Measurements from ENCODE around the gene ZNF791. TPM values are rescaled to one million over a fixed set of nuclear protein-coding genes. Genes with fewer than 3 reads are reported as not detected.

Gene ZNF791
- total RNA-seq, 1 experiment from 2014 or later = 21.4 TPM

DNA sequence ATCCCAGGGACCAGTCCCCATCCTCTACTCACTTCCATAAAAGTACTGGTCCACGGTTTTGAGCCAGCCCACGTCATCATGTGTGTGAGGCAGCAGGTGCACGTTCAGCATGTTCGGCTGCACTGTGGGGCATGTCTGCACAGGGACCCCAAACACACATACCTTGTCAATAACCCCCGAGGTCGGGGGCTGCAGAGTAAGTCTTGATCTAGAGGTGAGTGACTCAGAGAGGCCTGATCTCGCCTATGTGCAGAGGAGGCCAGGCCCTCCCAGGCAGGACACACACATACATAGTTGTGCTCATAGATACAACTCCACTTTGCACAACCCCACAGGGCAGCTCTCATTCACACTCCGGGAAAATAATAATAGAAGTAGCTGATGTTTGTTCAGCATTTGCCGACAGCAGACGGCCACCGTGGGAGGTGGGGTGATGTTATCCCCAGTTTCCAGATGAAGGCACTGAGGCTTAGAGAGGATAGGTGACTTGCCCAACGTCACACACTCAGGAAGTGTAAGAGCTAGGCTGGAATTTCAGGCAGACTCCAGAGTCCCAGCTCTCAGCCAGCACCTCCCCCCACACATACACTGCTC lies 55.0 kb downstream of the ZNF791 start:
- DNase-seq = peak; percentile 60
- Histone ChIP-seq H4K20me1 (ENCODE audit: insufficient read depth, low read depth, low read length) (no peaks in the 10 kb centered on the region), H3K79me2 (ENCODE audit: low read length) (peaks cover 71% of the 10 kb centered on the region), H3K27ac (ENCODE audit: low read length) (peak overlapping the region; percentile 78), H3K9me3 (ENCODE audit: low read length) (no peaks in the 10 kb centered on the region), H3K9me2 (replicated peaks; ENCODE audit: insufficient read depth, low read length) (no peaks in the 10 kb centered on the region), H3K27me3 (ENCODE audit: low read length) (no peaks in the 10 kb centered on the region), H3K4me3 (ENCODE audit: low read length) (peak overlapping the region; percentile 94), H3K4me1 (ENCODE audit: low read length) (peaks cover 46% of the 10 kb centered on the region), H3K4me2 (ENCODE audit: low read depth, low read length, poor library complexity, severe bottlenecking) (peak overlapping the region; percentile 89), H2AFZ (ENCODE audit: low read length) (peak overlapping the region; percentile 32; the same call in 1 of the 2 replicates), H3K9ac (ENCODE audit: low read length) (peak overlapping the region; percentile 93), H3K36me3 (ENCODE audit: insufficient read depth, low read length) (peaks cover 28% of the 10 kb centered on the region)

- Histone ChIP-seq H3K27me3 (ENCODE audit: low read length) (no peaks in the 10 kb centered on the region), H3K4me2 (ENCODE audit: low read depth, low read length, poor library complexity, severe bottlenecking) (peak within 1 kb of the TSS; percentile 89), H3K27ac (ENCODE audit: low read length) (peak within 1 kb of the TSS; percentile 78), H3K79me2 (ENCODE audit: low read length) (peaks cover 72% of the 10 kb centered on the region), H3K9me2 (replicated peaks; ENCODE audit: insufficient read depth, low read length) (no peaks in the 10 kb centered on the region), H3K4me1 (ENCODE audit: low read length) (peaks cover 47% of the 10 kb centered on the region), H3K9ac (ENCODE audit: low read length) (peak within 1 kb of the TSS; percentile 93), H4K20me1 (ENCODE audit: insufficient read depth, low read depth, low read length) (no peaks in the 10 kb centered on the region), H3K4me3 (ENCODE audit: low read length) (peak within 1 kb of the TSS; percentile 94), H3K9me3 (ENCODE audit: low read length) (no peaks in the 10 kb centered on the region), H2AFZ (ENCODE audit: low read length) (peak within 1 kb of the TSS; percentile 55; the same call in 1 of the 2 replicates), H3K36me3 (ENCODE audit: insufficient read depth, low read length) (peaks cover 24% of the 10 kb centered on the region)
- DNase-seq = peak; percentile 95
Measured at GRCh38 chr19:12666265-12667048, 55.7 kb downstream of the ZNF791 start, which contains the start of the genes MAN2B1 and WDR83. Gene MAN2B1, minus strand, starts transcription at chr19:12666742. Its CDS starts 41 bp downstream, at chr19:12666701. Gene WDR83, plus strand, starts transcription at chr19:12666807. Its CDS starts 2,984 bp downstream, at chr19:12669791.

DNA sequence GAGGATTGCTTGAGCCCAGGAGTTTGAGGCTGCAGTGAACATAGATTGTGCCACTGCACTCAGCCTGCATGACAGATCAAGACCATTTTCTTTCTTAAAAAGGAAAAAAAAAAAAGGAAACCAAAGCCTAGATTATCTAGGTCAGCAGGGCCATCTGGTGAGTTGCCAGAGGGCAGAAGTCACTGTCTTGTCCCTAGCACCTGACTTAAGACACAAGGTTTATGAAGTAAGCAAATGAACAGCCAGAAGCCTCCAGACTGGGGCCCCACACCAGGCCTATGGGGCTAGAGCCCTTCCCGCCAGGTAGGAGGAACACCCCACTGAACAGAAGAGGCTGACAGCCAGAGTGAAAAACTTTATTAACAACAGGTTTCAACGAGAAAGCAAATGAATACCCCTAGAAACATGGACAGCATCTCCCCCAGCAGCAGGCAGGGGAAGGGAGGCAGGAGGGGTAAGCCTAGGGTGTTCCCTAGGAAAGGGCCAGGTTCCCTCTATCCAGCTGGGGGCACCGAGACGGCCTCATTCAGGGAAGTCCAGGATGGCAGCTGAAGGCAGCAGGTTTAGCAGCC lies 57.1 kb downstream of the ZNF791 start:
- Histone ChIP-seq H3K4me2 (ENCODE audit: low read depth, low read length, poor library complexity, severe bottlenecking) (peak overlapping the region; percentile 89), H3K4me1 (ENCODE audit: low read length) (peaks cover 47% of the 10 kb centered on the region), H3K79me2 (ENCODE audit: low read length) (peaks cover 72% of the 10 kb centered on the region), H3K9me3 (ENCODE audit: low read length) (no peaks in the 10 kb centered on the region), H3K27ac (ENCODE audit: low read length) (peak overlapping the region; percentile 29; the same call in 1 of the 2 replicates), H3K9me2 (replicated peaks; ENCODE audit: insufficient read depth, low read length) (no peaks in the 10 kb centered on the region), H2AFZ (ENCODE audit: low read length) (no peak overlapping the region), H3K36me3 (ENCODE audit: insufficient read depth, low read length) (peaks cover 21% of the 10 kb centered on the region), H3K4me3 (ENCODE audit: low read length) (peak overlapping the region; percentile 94), H4K20me1 (ENCODE audit: insufficient read depth, low read depth, low read length) (no peaks in the 10 kb centered on the region), H3K27me3 (ENCODE audit: low read length) (no peaks in the 10 kb centered on the region), H3K9ac (ENCODE audit: low read length) (peak overlapping the region; percentile 93)
- no peak for DNase-seq

GRCh38 chr19:12668346-12668745 lies 57.6 kb downstream of the ZNF791 start:
- peaks cover 68% of the 10 kb centered on the region for H3K79me2 ChIP-seq (ENCODE audit: low read length)
- H3K9ac ChIP-seq (ENCODE audit: low read length) = peak overlapping the region; percentile 93
- H3K27me3 ChIP-seq (ENCODE audit: low read length) = no peaks in the 10 kb centered on the region
- peak overlapping the region; percentile 89 for H3K4me2 ChIP-seq (ENCODE audit: low read depth, low read length, poor library complexity, severe bottlenecking)
- no peak overlapping the region for H2AFZ ChIP-seq (ENCODE audit: low read length)
- peak overlapping the region; percentile 85 for H3K4me3 ChIP-seq (ENCODE audit: low read length)
- peak overlapping the region; percentile 80; the same call in 1 of the 2 replicates for H3K27ac ChIP-seq (ENCODE audit: low read length)
- no peaks in the 10 kb centered on the region for H3K9me3 ChIP-seq (ENCODE audit: low read length)
- no peaks in the 10 kb centered on the region for H3K9me2 ChIP-seq (replicated peaks; ENCODE audit: insufficient read depth, low read length)
- peaks cover 17% of the 10 kb centered on the region for H3K36me3 ChIP-seq (ENCODE audit: insufficient read depth, low read length)
- DNase-seq = no peak
- peaks cover 47% of the 10 kb centered on the region for H3K4me1 ChIP-seq (ENCODE audit: low read length)
- H4K20me1 ChIP-seq (ENCODE audit: insufficient read depth, low read depth, low read length) = no peaks in the 10 kb centered on the region

- H4K20me1 ChIP-seq (ENCODE audit: insufficient read depth, low read depth, low read length) = no peaks in the 10 kb centered on the region
- peaks cover 47% of the 10 kb centered on the region for H3K4me1 ChIP-seq (ENCODE audit: low read length)
- H3K27ac ChIP-seq (ENCODE audit: low read length) = peak overlapping the region; percentile 80
- no peaks in the 10 kb centered on the region for H3K9me2 ChIP-seq (replicated peaks; ENCODE audit: insufficient read depth, low read length)
- H3K9ac ChIP-seq (ENCODE audit: low read length) = peak overlapping the region; percentile 93
- H3K36me3 ChIP-seq (ENCODE audit: insufficient read depth, low read length) = peaks cover 11% of the 10 kb centered on the region
- peak overlapping the region; percentile 85 for H3K4me3 ChIP-seq (ENCODE audit: low read length)
- H2AFZ ChIP-seq (ENCODE audit: low read length) = peak overlapping the region; percentile 98; the same call in 1 of the 2 replicates
- peaks cover 63% of the 10 kb centered on the region for H3K79me2 ChIP-seq (ENCODE audit: low read length)
- H3K27me3 ChIP-seq (ENCODE audit: low read length) = no peaks in the 10 kb centered on the region
- H3K9me3 ChIP-seq (ENCODE audit: low read length) = no peaks in the 10 kb centered on the region
- peak overlapping the region; percentile 89 for H3K4me2 ChIP-seq (ENCODE audit: low read depth, low read length, poor library complexity, severe bottlenecking)
- peak; percentile 87 for DNase-seq
Measured at GRCh38 chr19:12668932-12669269, 58.2 kb downstream of the ZNF791 start.

GRCh38 chr19:12669270-12670158 lies 58.8 kb downstream of the ZNF791 start:
- peaks cover 43% of the 10 kb centered on the region for H3K4me1 ChIP-seq (ENCODE audit: low read length)
- peak overlapping the region; percentile 85 for H3K4me3 ChIP-seq (ENCODE audit: low read length)
- DNase-seq = peak; percentile 91
- H2AFZ ChIP-seq (ENCODE audit: low read length) = peak overlapping the region; percentile 98
- H3K27me3 ChIP-seq (ENCODE audit: low read length) = no peaks in the 10 kb centered on the region
- H3K36me3 ChIP-seq (ENCODE audit: insufficient read depth, low read length) = peaks cover 9% of the 10 kb centered on the region
- peak overlapping the region; percentile 93 for H3K9ac ChIP-seq (ENCODE audit: low read length)
- no peaks in the 10 kb centered on the region for H4K20me1 ChIP-seq (ENCODE audit: insufficient read depth, low read depth, low read length)
- H3K9me2 ChIP-seq (replicated peaks; ENCODE audit: insufficient read depth, low read length) = no peaks in the 10 kb centered on the region
- peak overlapping the region; percentile 89 for H3K4me2 ChIP-seq (ENCODE audit: low read depth, low read length, poor library complexity, severe bottlenecking)
- peaks cover 57% of the 10 kb centered on the region for H3K79me2 ChIP-seq (ENCODE audit: low read length)
- no peaks in the 10 kb centered on the region for H3K9me3 ChIP-seq (ENCODE audit: low read length)
- H3K27ac ChIP-seq (ENCODE audit: low read length) = peak overlapping the region; percentile 80

- H3K4me2 ChIP-seq (ENCODE audit: low read depth, low read length, poor library complexity, severe bottlenecking) = peak overlapping the region; percentile 89
- peaks cover 51% of the 10 kb centered on the region for H3K79me2 ChIP-seq (ENCODE audit: low read length)
- H3K4me1 ChIP-seq (ENCODE audit: low read length) = peaks cover 35% of the 10 kb centered on the region
- H3K9me3 ChIP-seq (ENCODE audit: low read length) = no peaks in the 10 kb centered on the region
- H3K9me2 ChIP-seq (replicated peaks; ENCODE audit: insufficient read depth, low read length) = no peaks in the 10 kb centered on the region
- H3K27ac ChIP-seq (ENCODE audit: low read length) = no peak overlapping the region
- H3K4me3 ChIP-seq (ENCODE audit: low read length) = peak overlapping the region; percentile 85
- peak overlapping the region; percentile 93 for H3K9ac ChIP-seq (ENCODE audit: low read length)
- H3K27me3 ChIP-seq (ENCODE audit: low read length) = no peaks in the 10 kb centered on the region
- no peak overlapping the region for H2AFZ ChIP-seq (ENCODE audit: low read length)
- no peak for DNase-seq
- peaks cover 4% of the 10 kb centered on the region; the same call in 1 of the 2 replicates for H3K36me3 ChIP-seq (ENCODE audit: insufficient read depth, low read length)
- no peaks in the 10 kb centered on the region for H4K20me1 ChIP-seq (ENCODE audit: insufficient read depth, low read depth, low read length)
Measured at GRCh38 chr19:12670159-12670928, 59.6 kb downstream of the ZNF791 start.

Data from Karpas-422 (cell line).